GM19463 (cell line): ENCODE data around the gene BBX.

Experiments used
- ATAC-seq: cut with Tn5 transposase; IDR thresholded peaks from one replicate; pipeline ENCODE4 v1.9.1; 2021; ENCODE audit warnings: mild to moderate bottlenecking, moderate library complexity; ENCODE audit not compliant: unreplicated experiment

The BBX gene

DNA sequence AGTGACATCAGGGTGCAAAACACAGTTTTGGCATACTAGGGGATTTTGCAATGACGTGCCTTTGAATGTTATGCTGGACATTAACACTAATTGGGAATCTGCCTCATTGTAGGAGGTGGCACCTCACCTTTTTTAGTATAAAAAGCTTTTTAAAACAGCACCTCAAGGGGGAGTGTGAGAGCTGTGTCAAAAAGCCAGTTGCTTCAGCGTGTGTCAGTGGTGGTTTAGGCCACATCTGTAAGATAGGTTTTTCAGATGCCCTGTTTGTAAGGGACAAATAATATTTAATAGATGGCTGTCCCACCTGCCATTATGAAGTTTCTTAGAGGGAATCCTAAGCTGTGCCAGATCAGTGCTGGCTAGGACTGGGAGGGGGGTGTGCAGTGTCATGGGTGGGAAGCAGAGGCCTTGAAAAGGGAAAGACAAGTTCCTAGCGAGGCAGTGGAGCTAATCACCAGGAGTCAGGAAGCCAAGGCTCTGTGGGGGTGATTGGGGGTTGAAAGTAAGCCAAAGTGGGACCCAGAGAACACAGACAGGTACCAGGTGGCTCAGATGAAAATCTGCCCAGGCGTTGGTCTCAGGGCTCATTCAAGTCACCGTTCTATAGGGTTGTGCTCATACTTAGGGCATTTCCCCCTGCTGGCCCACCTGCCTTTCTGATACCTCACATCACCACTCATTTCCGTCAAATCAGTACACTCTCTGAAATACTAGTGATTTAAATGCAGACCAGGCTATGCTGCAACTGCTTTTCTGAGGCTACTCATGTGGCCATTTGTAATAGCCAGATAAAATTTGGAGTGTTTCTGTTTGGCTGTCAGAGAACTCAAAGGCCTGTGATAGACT is 120.5 kb downstream of the BBX start:
- no peak for ATAC-seq

- no peak for ATAC-seq
Observed at GRCh38 chr3:107644631-107645030, 121.9 kb downstream of the BBX start.

- ATAC-seq, result peak; percentile 55
Observed at GRCh38 chr3:107650788-107651187, 128.0 kb downstream of the BBX start.

- peak; percentile 85 for ATAC-seq
Observed at GRCh38 chr3:107651782-107652181, 129.0 kb downstream of the BBX start.

DNA sequence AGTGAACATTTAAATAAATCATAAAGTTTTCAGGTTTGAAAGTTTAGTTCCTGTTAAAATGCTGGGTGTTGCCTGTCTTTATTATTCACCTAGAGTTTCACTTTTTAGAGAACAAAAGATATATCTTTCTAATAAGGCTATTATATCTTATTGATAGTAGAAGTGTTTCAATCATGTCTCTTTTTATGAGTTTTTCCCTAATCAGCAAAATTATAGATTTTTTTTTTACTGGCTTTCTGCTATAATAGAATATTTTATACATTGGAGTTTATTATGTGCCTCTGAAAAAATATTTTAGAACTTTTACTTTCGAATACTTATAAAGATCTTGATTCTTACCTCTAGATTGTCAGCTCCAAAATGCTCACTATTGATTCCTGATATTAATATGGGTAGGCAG is 131.5 kb downstream of the BBX start:
- no peak for ATAC-seq

DNA sequence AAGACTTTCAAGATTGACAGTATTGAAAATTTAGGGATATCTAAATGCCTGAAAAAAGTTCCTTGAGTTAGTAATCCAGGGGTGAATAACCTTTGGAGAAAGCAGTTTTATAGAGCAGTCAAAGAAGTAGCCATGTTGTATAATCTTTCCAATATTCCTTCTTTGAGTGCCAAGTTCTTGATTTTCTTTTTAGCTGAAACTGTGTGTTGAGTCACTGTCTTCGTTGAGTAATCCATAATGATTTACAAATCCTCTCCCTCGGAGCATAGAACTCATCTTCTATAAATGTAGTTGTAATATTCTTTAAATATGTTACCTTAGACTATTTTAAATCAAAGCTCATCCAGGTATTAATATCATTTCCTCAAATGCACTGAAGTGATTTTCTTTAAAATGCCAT is 135.2 kb downstream of the BBX start:
- no peak for ATAC-seq

DNA sequence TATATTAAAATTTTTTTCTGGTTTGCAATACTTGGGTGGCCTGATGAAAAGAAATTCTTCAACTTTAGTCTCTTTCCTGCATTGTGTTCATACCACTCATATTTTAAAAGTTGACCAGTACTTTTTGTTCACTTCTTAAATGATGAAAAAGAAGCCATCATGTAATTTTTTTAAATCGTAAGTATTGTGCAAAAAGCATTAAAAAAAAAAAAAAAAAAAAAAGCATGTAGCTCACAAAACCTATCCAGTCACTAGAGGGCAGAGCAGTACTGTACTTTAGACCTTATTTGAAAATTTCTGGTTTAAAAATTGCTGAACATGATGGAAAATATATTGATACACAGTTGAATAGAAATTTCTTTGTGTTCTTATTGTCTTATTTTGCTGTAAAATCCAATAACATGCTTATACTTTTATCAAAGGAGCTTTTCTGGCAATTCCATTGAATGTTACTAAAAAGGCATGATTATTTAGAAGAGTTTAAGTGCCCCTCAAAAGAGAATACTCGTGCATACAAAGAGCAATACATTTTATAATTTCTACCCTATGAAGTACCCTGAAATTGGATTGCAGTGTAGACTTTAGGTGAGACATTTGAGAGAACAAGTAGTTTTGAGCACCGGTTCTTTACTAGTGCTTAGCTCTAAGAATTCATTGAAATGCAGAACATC is 137.7 kb downstream of the BBX start:
- no peak for ATAC-seq

GRCh38 chr3:107661447-107662123 is 138.8 kb downstream of the BBX start:
- no peak for ATAC-seq

GRCh38 chr3:107662124-107662507 is 139.4 kb downstream of the BBX start:
- no peak for ATAC-seq

GRCh38 chr3:107662586-107662985 is 139.8 kb downstream of the BBX start:
- no peak for ATAC-seq

DNA sequence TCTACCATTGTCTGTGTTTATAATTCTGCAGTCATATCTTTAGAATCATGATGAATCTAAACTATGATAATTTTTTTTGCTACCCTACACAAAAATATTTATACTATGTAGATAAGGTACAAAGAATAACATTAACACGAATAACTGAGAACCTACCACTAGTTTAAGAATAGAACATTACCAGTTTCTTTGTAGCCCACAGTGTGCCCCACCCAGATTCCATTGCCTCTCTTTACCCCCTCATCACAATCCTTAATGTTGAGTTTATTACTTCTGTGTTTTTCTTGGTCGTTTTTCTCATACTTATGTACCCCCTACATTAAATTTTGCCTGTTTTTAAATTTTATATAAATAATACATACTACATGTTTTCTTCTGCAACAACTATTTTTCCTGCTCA is 140.5 kb downstream of the BBX start:
- no peak for ATAC-seq

- no peak for ATAC-seq
Observed at GRCh38 chr3:107664614-107665013, 141.9 kb downstream of the BBX start.

GRCh38 chr3:107665351-107665750 is 142.6 kb downstream of the BBX start:
- no peak for ATAC-seq

GRCh38 chr3:107666853-107667252 is 144.1 kb downstream of the BBX start:
- no peak for ATAC-seq

DNA sequence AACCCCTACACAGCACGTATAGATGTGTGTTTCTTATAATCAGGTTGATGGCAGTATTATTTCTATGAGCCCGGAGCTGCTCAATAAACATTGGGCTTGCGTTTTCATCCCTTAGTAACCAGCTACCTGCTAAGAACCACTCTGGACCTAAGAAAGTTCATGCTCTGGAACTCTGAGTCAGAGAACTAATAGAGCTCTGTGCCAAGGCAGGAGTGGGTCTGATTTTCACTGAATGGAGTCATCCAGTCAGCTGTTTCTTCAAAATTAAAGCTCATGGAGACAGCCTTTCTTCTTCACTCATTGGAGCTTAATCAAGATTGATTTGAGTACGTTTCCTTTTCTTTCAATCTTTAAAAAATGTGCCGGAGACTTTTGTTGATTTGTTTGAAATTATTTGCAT is 145.7 kb downstream of the BBX start:
- ATAC-seq, result no peak

DNA sequence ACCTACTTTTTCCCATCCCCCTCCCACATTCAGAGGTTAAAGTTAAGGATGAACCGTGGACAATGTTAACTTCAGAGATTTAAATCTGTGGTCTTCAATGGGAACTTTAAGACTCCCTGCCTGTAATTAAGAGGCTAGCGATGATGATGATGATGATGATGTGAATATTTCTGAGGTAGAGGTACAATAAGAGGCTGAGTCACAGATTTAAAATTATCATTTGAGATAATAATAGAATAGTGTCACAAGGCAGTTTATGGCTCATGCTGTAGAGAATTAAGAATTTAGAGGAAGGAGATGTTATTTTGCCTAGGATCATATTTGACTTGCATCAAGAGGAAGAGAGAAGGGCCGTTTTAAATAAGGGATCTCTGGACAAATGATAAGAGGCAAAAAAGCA is 146.2 kb downstream of the BBX start:
- no peak for ATAC-seq

DNA sequence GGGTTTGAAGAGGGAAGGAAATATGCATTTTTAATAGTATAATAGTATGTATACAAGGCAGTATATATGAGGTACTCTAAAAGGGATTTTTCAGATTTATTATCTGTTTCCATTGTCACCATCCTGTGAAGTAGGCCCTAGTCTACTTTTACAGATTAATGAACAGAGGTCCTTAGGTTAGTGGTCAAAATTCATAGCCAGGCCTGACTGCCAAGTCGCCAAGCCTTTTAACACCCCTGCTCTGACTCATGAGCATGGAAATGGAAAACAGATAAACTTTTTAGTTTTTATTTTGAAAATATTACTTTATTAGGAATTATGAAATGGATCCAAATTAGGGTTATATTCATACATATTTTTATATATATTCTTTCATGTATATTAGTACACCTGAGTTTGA is 146.9 kb downstream of the BBX start:
- ATAC-seq, result no peak

DNA sequence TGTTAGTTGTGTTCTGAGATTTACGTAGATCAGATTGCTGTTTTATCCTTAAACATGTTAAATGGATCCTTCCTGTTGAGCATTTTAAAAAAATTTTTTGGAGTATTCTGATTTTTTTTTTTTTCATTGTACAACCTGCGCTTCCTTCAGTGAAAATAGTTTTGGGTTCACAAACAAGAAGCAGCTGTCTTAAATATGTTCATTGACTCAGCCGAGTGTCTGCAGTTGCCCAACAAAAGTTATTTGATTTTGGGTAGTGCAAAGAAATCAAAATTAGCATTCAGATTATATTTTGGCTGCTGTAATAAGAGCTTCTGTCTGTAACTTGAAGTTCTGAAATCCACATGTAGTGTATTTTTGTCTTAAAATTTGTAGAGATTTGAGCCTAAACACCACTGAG is 148.2 kb downstream of the BBX start:
- ATAC-seq, result no peak

DNA sequence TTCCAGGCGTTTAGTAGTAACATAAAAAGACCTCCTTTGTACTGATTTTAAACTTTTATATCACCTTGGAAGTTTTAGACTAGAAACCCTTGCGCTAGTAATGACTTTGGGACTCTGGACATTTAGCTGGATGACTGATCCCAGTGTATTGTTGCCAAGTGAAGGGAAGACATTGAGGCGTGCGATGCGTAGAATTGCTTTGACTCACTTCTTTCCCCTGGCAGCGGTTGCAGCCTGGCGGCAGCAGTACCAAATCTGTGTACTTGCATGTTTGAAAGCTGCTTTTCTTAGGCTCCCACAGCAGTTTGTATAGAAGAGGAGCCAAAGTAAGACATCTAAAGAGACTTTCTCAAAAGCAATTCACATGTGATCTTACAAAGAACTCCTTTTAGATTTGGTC is 151.6 kb downstream of the BBX start:
- no peak for ATAC-seq

GRCh38 chr3:107675233-107675900 is 152.6 kb downstream of the BBX start:
- ATAC-seq, result no peak
